HG03558 (cell line): ENCODE measurements around the gene HLF.

Experiments used
- ATAC-seq: cut with Tn5 transposase; IDR thresholded peaks from one replicate; pipeline ENCODE4 v1.9.1; 2021; ENCODE audit warnings: moderate number of reproducible peaks; ENCODE audit not compliant: unreplicated experiment; ENCODE audit errors: extremely low read depth

Gene HLF

GRCh38 chr17:55304171-55304859 lies 39.6 kb downstream of the HLF start:
- no peak for ATAC-seq

- no peak for ATAC-seq
Observed at GRCh38 chr17:55305321-55306087, 40.7 kb downstream of the HLF start.

DNA sequence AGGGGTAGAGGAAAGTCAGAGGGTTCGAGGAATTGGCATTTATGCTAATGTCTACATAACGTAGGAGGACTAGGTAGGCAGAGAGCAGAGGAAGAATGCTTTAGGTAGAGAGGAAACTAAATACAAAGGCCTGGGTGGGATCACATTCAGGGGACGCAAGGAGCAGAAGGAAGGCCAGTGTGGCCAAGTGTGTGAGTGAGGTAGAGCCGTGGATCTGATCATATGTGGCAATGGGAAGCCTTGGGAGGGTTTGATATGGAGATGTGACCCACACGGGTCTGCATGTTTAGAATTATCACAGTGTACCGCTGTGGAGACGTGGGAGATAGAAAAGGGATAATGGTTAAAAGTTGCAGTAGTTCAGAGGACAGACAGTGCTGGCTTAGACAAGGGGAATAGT lies 43.1 kb downstream of the HLF start:
- ATAC-seq, result no peak

DNA sequence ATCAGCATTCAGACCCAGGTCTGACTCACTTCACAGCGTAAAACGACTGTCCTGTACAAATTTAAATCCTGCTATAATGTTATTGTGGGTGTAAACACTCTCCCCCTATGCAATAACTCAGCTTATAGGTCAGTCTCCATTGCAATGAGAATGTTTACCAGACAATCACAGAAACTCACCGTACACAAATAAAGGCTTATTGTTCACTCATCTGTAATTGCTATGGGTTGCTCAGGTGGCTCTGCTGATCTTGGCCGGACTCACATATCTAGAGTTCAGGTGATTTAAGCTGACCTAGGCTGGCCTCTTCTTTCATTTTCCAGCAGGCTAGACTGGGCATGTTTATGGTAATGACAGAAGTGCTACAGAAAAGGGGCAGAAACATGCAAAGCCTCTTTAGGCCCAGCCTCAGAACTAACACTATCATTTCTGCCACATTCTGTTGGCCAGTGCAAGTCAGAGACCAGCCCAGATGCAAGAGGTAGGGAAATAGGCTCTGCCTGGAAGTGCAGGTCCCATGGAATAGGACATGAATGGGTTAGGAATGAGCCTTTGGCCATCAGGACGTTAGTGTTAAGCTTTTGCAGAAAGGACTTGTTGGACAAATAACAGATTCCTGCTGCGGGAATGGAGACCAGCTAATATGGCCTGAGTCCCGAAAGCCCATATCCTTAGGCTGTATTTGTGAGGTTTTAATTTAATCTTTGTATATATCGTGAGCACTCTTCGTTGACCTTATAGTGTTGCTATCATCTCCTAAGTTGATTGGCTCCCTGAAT lies 44.0 kb downstream of the HLF start:
- no peak for ATAC-seq

DNA sequence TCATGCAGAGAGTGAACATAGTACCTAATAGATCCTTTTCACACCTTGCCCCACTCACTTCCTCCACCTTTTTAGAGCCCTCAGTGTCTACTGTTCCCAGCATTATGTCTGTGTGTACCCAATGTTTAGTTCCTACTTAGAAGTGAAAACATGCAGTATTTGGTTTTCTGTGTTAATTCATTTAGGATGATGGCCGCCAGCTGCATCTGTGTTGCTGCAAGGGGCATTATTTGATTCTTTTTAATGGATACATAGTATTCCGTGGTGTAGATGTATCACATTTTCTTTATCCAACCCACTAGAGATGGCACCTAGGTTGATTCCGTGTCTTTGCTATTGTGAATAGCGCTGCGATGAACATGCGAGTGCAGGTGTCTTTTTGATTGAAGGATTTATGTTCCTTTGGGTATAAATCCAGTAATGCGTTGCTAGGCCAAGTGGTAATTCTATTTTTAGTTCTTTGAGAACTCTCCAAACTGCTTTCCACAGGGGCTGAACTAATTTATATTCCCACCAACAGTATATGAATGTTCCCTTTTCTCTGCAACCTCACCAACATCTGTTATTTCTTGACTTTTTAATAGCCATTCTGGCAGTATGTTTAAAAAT lies 47.1 kb downstream of the HLF start:
- ATAC-seq, result no peak

GRCh38 chr17:55312852-55313251 lies 48.1 kb downstream of the HLF start:
- no peak for ATAC-seq

DNA sequence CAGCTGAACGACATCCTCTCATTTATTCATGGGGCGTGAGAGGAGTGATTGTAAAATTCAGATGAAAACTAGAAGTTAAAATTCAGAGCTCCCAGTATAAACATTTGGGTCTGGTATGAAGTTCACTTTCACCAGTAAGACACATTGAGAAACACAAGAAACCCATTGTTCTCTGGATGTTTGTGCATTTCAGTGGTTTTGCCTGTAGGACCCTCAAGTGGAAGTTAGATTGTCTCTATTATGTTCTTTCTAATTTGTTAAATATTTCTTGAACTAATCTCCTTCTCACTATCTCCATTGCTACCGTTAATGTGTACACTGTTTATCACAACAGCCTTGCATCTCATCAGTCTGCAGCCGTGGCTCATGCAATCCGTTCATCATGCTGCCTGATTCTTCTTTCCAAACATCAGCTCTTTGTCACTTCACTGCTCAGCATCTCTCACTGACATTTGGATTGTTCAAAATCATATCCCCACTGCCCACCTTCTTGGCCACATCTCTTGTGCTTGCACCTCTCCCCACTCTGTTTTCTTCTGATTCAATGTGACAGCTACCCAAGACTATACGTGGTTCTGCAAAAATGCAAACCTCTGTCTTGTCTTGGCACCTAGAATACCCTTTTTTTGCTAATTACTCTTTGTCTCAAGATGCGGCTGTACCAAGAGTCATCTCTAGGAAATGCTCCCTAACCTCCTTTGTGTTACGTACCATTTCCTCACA lies 49.5 kb downstream of the HLF start:
- no peak for ATAC-seq

GRCh38 chr17:55314784-55315491 lies 50.2 kb downstream of the HLF start:
- ATAC-seq, result no peak

DNA sequence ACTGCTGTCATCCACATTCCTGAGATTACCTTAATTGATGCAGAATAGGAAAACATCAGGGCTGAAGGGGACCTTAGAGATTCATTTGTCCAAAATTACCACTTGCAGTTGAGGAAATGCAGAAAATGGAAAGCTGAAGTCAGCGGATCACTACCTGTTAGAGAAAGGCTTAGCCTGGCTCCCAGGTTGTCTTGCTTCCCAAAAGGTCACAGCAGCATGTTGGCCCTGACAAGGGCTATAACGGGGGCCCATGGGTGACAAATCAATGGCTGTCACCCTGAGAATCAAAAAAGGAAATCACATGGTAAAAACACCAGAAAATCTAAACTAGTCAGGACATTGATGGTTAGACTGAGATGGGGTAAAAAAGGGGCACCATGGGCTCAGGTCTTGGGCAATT lies 51.7 kb downstream of the HLF start:
- ATAC-seq, result no peak

DNA sequence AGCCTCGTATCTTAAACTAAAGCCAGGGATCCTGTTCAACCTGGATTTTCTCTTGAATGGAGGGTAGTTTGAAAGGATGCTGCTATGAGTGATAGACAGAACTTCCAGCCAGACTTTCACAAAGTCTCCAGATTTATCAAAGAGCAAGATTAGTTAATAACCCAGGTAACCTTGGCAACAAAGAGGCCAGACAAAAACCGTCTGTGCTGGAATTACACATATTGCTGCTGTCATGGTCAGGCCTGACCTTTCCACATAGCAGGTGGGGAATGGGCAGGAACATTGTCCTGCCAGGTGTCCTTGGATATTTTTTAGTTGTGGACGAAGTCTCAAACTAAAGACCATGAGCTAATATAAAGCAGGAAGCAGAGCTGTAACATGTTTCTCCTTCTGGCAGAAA lies 52.5 kb downstream of the HLF start:
- no peak for ATAC-seq

DNA sequence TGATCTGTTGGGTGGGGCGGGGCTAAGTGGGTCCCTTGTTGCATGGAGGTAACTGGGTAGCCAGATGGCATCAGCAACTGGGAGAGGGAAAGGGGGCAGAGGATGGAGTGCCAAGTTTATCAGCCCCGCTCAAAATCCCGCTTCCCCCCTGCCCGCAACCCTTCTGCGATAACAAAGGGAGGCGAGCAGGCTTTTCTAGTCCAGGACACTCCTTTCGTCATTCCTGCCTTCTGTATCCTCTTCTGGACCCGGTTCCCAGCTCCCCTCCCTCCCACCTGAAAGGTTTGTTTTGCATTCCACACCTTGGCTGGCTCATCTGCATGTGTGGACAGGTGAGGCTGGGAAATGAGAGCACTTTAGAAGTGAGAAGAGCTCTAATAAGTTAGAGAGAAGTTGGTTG lies 53.3 kb downstream of the HLF start:
- no peak for ATAC-seq

GRCh38 chr17:55318715-55319487 lies 54.1 kb downstream of the HLF start:
- no peak for ATAC-seq

DNA sequence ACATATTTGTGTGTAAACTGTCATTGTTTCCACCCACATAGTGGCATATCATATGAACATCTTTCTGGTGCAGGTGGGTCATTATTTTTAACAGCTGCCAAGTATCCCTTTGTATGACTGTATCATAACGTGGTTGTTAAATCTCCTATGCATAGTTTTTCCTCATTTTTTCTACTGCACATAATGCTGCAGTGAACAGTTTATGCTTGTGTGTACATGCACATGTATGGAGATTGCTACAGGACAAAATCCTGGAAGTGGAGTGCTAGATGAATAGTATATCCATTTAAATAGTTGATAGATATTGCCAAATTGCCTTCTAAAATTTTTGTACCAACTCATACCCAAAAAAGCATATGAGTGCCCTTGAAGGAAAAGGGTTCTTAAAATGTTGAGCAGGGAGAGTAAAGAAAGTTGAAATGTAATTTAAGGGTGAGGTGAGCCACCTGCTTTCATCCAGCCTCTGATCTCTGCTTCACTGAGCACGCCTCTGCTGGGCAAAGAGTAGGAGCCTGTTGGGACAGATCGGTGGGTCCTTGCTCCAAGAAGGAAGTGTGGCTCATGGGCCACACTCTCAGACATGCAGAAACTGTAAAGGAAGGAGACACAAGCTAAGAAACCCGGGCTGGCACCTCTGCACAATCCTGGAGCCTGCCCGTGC lies 55.3 kb downstream of the HLF start:
- ATAC-seq, result no peak

DNA sequence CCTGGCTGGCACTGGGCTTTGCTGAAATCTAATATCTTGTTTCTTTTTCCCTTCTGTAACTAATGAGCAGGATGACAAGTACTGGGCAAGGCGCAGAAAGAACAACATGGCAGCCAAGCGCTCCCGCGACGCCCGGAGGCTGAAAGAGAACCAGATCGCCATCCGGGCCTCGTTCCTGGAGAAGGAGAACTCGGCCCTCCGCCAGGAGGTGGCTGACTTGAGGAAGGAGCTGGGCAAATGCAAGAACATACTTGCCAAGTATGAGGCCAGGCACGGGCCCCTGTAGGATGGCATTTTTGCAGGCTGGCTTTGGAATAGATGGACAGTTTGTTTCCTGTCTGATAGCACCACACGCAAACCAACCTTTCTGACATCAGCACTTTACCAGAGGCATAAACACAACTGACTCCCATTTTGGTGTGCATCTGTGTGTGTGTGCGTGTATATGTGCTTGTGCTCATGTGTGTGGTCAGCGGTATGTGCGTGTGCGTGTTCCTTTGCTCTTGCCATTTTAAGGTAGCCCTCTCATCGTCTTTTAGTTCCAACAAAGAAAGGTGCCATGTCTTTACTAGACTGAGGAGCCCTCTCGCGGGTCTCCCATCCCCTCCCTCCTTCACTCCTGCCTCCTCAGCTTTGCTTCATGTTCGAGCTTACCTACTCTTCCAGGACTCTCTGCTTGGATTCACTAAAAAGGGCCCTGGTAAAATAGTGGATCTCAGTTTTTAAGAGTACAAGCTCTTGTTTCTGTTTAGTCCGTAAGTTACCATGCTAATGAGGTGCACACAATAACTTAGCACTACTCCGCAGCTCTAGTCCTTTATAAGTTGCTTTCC lies 56.0 kb downstream of the HLF start:
- ATAC-seq, result no peak

- no peak for ATAC-seq
Observed at GRCh38 chr17:55321427-55322060, 56.8 kb downstream of the HLF start.

GRCh38 chr17:55322453-55322985 lies 57.8 kb downstream of the HLF start:
- no peak for ATAC-seq
